Common myeloid progenitor, CD34-positive (primary cell): ENCODE results near the gene MBD3.

Source experiments
- CTCF ChIA-PET: fragments of 350-600 bp; sonication (Branson Sonifier 250); formaldehyde crosslinking; loops from one replicate; lab custom pipeline; 2021; ENCODE audit warnings: antibody characterized with exemption; lab: Charles Lee
- POLR2A ChIA-PET: fragments of 350-600 bp; sonication (Branson Sonifier 250); formaldehyde crosslinking; loops from one replicate; lab custom pipeline; 2021; ENCODE audit warnings: antibody characterized with exemption; lab: Charles Lee
- DNase-seq, 3 donors: peaks; one replicate each; pipeline versions ENCODE4 v3.0.0 to v3.0.0-alpha.2; 2013
- H3K27ac ChIP-seq, 2 experiments: 1 replicate in 1 of 2; 2 replicates in 1 of 2; pipeline ENCODE4 v1.7.0; 2013; ENCODE audit warnings: inconsistent platforms in 2 of 2, low read length in 2 of 2, mild to moderate bottlenecking in 2 of 2, low read depth in 1 of 2, moderate library complexity in 1 of 2; ENCODE audit not compliant: severe bottlenecking in 2 of 2, insufficient read depth in 1 of 2, poor library complexity in 1 of 2
- H3K27me3 ChIP-seq, 5 experiments: replicated peaks in 2 of 5; 1 replicate in 3 of 5; 2 replicates in 2 of 5; pipeline versions ENCODE4 v1.6.1 to v1.7.0; 2013; ENCODE audit warnings: low read length in 4 of 5, mild to moderate bottlenecking in 2 of 5, moderate library complexity in 2 of 5, inconsistent platforms in 1 of 5; ENCODE audit not compliant: insufficient read depth in 5 of 5, control insufficient read depth in 4 of 5
- H3K36me3 ChIP-seq, 4 experiments: 1 replicate in 2 of 4; 2 replicates in 2 of 4; pipeline versions ENCODE4 v1.6.1 to v1.7.0; 2013; ENCODE audit warnings: low read length in 3 of 4, control low read depth in 1 of 4, mild to moderate bottlenecking in 1 of 4; ENCODE audit not compliant: control insufficient read depth in 4 of 4, insufficient read depth in 4 of 4
- H3K4me1 ChIP-seq, 4 experiments: 1 replicate in 3 of 4; 2 replicates in 1 of 4; pipeline versions ENCODE4 v1.6.1 to v1.7.1; 2013; ENCODE audit warnings: low read length in 3 of 4, mild to moderate bottlenecking in 3 of 4, control low read depth in 1 of 4, inconsistent platforms in 1 of 4, moderate library complexity in 1 of 4; ENCODE audit not compliant: control insufficient read depth in 4 of 4, insufficient read depth in 4 of 4; ENCODE audit errors: control extremely low read depth in 1 of 4
- H3K4me3 ChIP-seq, 7 experiments: 1 replicate in 4 of 7; 2 replicates in 3 of 7; pipeline versions ENCODE4 v1.5.1 to v1.7.0; 2013; ENCODE audit warnings: mild to moderate bottlenecking in 7 of 7, low read length in 6 of 7, moderate library complexity in 6 of 7, inconsistent platforms in 2 of 7, low read depth in 2 of 7, control low read depth in 1 of 7; ENCODE audit not compliant: insufficient read depth in 4 of 7, control insufficient read depth in 1 of 7; ENCODE audit errors: extremely low read depth in 1 of 7
- H3K9me3 ChIP-seq, 5 experiments: 1 replicate in 4 of 5; 2 replicates in 1 of 5; pipeline versions ENCODE4 v1.6.1 to v1.7.1; 2013; ENCODE audit warnings: low read length in 4 of 5, mild to moderate bottlenecking in 2 of 5, inconsistent platforms in 1 of 5, low read depth in 1 of 5, moderate library complexity in 1 of 5; ENCODE audit not compliant: control insufficient read depth in 4 of 5, insufficient read depth in 2 of 5; ENCODE audit errors: control extremely low read depth in 1 of 5
- WGBS: methylation state at CpG from one replicate; pipeline ENCODE4 v1.1.5; 2013; ENCODE audit not compliant: insufficient coverage; 5-methylcytosine and 5-hydroxymethylcytosine counted together

MBD3 gene

DNA sequence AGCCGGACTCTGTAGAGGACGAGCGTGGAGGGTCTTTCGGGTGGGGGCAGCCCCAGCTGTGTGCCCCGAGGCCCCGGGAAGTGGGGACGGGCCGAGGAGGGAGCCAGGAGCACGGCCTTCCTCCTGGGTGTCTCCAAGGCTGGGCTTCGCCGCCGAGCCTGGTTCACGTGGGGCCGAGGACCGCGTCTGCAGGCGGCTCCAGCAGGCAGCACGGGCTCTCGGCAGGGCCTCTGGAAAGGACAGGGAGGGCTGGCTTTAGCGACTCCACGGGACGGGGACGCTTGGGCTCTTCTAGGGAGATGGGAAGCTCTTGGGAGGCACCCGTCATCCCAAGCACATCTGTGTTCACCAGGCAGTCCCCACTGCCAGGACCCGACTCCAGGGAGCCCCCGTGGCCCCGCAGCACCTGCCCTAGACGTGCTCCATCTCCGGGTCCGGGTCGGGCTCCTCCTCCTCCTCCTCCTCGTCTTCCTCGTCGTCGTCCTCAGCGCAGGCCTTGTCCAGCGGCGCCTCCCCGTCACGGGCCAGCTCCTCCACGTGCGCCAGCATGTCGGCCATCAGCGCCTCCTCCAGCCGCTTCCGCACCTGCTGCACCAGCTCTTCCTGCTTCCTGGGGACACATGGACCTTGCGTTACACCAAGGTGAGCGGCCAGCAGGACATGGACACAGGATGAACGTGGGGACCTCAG lies 14.6 kb downstream of the MBD3 start:
- Histone ChIP-seq H3K27ac (no peak overlapping the region), H3K4me1 (no peaks in the 10 kb centered on the region), H3K27me3 (no peaks in the 10 kb centered on the region), H3K36me3 (peaks cover 5 to 62% (median 45%) of the 10 kb centered on the region in 4 experiments), H3K9me3 (no peaks in the 10 kb centered on the region), H3K4me3 (no peak overlapping the region)
- CTCF ChIA-PET: interaction anchor here (1.3 to 1.7 kb wide), 2 partner anchors 9 to 32 kb away, joined by 3 to 4 read pairs; no protein-coding TSS in a partner anchor
- no peak for DNase-seq
- WGBS: 98% methylated on average over 36 of the region's 49 CpGs
- POLR2A ChIA-PET: interaction anchor here (0.6 kb wide), 1 partner anchor 1994 kb away, joined by 7 read pairs; no protein-coding TSS in a partner anchor

DNA sequence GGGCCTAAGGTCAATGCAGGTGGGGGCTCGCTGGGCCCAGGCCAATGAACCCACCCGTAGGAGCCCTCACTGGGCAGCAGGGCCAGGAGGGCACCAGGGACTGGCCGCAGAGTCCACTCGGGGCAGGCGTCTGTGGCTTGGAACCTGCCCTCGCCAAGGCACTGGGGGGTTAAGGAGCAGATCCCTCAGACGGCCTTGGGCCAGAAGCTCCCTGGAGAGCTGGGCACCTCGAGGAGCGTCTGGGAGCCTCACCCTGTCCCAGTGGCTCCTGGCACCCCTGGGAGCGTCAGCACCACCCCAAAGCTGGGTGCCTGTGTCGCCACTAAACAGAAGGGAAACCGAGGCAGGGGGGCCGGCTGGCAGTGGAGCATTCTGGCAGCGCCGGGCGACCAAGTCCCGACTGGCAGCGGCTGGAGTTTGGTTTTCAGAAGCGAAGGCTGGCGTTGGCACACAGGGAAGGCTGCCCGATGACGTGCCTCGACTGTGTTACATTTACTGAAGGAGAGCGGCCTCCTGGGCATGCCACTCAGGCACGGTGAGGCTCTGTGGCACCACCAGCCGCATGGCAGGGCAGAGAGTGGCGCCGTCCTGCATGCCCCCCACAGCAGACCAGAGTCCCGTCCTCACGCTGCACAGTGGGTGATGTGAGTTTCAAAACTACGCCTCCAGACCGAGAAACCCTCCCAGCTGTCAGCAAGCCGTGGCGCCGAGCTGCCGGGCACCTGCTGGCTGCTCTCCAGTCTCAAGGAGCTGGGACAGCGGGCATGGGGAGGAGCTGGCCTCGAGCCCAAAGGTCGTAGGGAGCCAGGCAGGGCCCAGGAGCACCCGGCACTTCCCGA lies 15.4 kb downstream of the MBD3 start:
- POLR2A ChIA-PET: no interaction called here
- Histone ChIP-seq H3K9me3 (no peaks in the 10 kb centered on the region), H3K4me1 (no peaks in the 10 kb centered on the region), H3K27me3 (no peaks in the 10 kb centered on the region), H3K27ac (no peak overlapping the region), H3K36me3 (peaks cover 5 to 58% (median 40%) of the 10 kb centered on the region in 4 experiments), H3K4me3 (no peak overlapping the region)
- CTCF ChIA-PET: interaction anchor here (1.0 to 1.7 kb wide), 3 partner anchors 10 to 31 kb away, joined by 3 to 4 read pairs (median 3); no protein-coding TSS in a partner anchor
- DNase-seq: no peak
- 93% methylated on average over 41 of the region's 41 CpGs for WGBS

DNA sequence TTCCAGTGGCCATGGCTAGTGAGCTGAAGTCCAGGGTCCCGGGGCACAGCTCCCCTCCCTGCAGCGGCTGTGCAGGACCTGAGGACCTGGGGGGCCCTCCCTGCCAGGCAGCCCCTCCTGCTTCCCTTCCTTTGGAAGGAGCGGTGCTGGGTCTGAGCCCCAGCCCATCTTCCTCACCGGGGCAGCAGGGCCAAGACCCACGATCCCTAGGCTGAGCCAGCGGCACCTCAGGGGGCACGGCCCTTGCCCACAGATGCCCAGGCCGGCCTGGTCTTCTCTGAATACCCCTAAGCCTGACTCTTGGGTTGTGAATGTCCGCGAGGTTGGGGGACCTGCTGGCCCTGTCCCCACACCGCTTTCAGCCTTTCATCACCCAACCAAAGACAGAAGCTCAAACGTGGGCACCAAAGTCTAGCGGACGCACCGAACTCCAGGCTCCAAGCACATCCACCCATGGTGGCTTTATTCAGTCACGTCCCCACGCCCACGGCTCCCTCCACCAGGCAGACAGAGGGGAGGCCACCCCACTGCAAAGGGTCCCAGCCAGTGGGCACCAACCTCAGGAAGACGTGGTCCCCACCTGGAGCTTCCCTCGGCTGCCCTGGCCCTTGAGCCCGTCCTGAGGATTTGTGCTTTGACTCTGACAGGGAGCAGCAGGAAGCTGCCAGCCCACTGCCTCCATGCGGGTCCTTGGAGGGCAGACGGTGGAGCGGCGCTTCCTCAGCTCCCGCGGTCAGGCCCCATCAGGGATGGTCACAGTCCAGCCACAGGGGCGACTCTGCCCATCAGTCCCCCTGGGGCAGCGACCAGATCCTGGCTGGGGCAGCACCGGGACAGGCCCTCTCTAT lies 16.2 kb downstream of the MBD3 start:
- peaks cover 5 to 51% (median 37%) of the 10 kb centered on the region in 4 experiments for H3K36me3 ChIP-seq

DNA sequence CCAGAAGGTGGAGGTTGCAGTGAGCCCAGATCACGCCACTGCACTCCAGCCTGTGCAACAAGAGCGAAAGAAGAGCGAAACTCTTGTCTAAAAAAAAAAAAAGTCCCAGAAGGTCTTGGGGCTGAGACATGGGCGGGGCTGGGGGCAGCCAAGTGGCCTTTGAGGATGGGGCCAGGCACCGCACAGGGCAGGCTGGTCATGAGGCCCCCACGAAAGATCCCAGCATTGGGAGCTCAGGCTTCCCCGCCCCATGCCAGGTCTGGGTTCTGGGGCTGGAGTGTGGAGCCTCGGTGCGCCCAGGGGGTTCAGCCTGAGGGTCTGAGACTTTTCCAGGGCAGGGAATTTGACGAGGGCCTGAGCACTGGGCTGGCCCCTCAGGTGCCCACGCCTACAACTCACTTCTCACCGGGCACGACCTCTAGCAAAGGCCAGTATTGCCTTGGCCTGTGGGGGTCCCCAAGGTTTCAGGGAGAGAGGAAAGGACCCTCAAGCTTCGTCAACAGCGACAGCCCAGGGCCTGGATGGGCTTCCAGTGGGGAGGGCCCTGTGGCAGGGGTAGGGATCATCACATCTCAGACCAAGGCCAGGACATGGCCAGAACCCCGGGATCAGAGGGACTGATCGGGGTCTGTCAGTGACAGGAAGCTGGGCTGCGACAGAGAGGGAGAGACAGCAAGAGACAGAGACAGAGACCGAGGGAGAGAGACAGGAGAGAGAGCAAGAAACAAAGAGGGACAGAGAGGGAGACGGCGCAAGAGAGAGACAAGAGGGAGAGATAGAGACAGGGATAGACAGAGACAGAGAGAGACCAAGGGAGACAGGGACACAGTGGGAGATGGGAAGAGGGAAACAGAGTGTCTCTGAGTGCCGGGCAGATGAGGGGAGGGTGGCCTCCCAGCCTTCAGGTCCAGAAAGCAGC lies 17.1 kb downstream of the MBD3 start:
- Histone ChIP-seq H3K27me3 (peaks cover 0 to 2% (median 0%) of the 10 kb centered on the region in 5 experiments), H3K4me3 (no peak overlapping the region), H3K4me1 (no peaks in the 10 kb centered on the region), H3K9me3 (no peaks in the 10 kb centered on the region), H3K27ac (no peak overlapping the region), H3K36me3 (peaks cover 3 to 42% (median 29%) of the 10 kb centered on the region in 4 experiments)
- POLR2A ChIA-PET: no interaction called here
- CTCF ChIA-PET: interaction anchor here (1.0 kb wide), 1 partner anchor 24 kb away, joined by 3 read pairs; no protein-coding TSS in a partner anchor
- no peak for DNase-seq
- WGBS: 95% methylated on average over 22 of the region's 22 CpGs

More for the DNA sequence above, 16.2 kb downstream of the MBD3 start:
- POLR2A ChIA-PET: no interaction called here
- no peak for DNase-seq
- 92% methylated on average over 25 of the region's 30 CpGs for WGBS
- Histone ChIP-seq H3K27me3 (no peaks in the 10 kb centered on the region), H3K9me3 (no peaks in the 10 kb centered on the region), H3K4me1 (no peaks in the 10 kb centered on the region), H3K27ac (no peak overlapping the region), H3K4me3 (no peak overlapping the region)
- CTCF ChIA-PET: interaction anchor here (1.0 kb wide), 1 partner anchor 15 kb away, joined by 3 read pairs; no protein-coding TSS in a partner anchor

DNA sequence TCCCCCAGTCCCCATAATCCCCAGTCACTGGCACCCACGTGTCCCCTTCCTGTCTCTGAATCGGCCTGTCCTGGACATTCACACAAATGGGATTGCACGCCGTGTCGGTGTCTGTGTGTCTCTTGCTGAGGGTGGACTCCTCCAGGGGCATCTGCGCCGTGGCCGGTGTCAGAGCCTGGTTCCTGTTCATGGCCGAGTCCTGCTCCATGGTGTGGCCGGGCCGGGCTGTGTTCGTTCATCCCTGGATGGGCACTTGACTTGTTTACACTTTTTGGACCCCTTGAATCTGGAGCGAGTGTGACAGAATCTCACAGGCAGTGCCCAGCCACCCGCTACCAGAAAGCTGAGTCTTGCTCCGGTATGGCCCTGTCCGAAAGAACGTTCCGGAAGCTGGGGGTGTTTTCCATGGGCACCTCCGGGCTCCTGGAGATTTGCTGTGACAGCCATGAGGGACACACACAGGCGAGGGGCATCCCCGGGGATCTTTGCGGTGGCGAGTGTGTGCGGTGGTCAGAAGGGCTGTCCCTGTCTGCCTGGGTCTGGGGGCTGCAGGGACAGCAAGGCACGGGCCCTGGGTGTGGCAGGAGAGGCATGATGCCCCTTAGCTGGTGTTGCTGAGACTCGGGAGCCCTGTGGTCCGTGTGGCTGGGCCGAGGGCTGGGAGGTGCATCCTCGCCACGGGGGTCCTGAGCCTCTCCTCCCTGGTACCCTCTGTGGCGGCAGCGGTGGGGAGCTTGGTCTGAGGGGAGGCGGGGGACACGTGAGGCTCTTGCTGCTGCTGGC lies 18.1 kb downstream of the MBD3 start:
- Histone ChIP-seq H3K4me1 (no peaks in the 10 kb centered on the region), H3K27me3 (peaks cover 0 to 4% (median 0%) of the 10 kb centered on the region in 5 experiments), H3K9me3 (no peaks in the 10 kb centered on the region), H3K36me3 (peaks cover 0 to 34% (median 20%) of the 10 kb centered on the region in 4 experiments), H3K4me3 (no peak overlapping the region), H3K27ac (no peak overlapping the region)
- POLR2A ChIA-PET: no interaction called here
- no peak for DNase-seq
- 95% methylated on average over 33 of the region's 34 CpGs for WGBS
- CTCF ChIA-PET: interaction anchor here (1.0 kb wide), 1 partner anchor 23 kb away, joined by 3 read pairs; no protein-coding TSS in a partner anchor
